Kidney epithelial cell (primary cell): Measurements from ENCODE around the gene HOXA11. TPM values are rescaled to one million over a fixed set of nuclear protein-coding genes. Genes with fewer than 3 reads are reported as not detected.

Experiments used
- DNase-seq: peaks from one replicate; pipeline ENCODE4 v3.0.0-alpha.2; 2010; ENCODE audit warnings: low read depth
- H3K27me3 ChIP-seq: 2 replicates; pipeline ENCODE4 v1.6.0; 2011; ENCODE audit warnings: low read length; ENCODE audit not compliant: control insufficient read depth, insufficient read depth
- H3K36me3 ChIP-seq: 2 replicates; pipeline ENCODE4 v1.5.1; 2011; ENCODE audit warnings: low read length; ENCODE audit not compliant: control insufficient read depth, insufficient read depth
- H3K4me3 ChIP-seq: 2 replicates; pipeline ENCODE4 v1.5.1; 2011; ENCODE audit warnings: low read depth, mild to moderate bottlenecking, control low read depth, low read length
- total RNA-seq: library from RNA; depleted of rRNA; stranded (reverse); fragments of >200 nt; gene quantifications from 2 replicates; pipeline ENCODE4 v1.2.3, GENCODE V29; 2015
- TF ChIP-seq, protein P1 (sequence below): IDR thresholded peaks from 2 replicates; pipeline ENCODE4 v1.5.1; 2011; ENCODE audit warnings: mild to moderate bottlenecking, moderate library complexity, low read length, control low read depth, inconsistent platforms; ENCODE audit not compliant: insufficient read depth, poor library complexity, severe bottlenecking

HOXA11 gene
- total RNA-seq, 1 donor from 2014 or later, result 17.3 TPM

DNA sequence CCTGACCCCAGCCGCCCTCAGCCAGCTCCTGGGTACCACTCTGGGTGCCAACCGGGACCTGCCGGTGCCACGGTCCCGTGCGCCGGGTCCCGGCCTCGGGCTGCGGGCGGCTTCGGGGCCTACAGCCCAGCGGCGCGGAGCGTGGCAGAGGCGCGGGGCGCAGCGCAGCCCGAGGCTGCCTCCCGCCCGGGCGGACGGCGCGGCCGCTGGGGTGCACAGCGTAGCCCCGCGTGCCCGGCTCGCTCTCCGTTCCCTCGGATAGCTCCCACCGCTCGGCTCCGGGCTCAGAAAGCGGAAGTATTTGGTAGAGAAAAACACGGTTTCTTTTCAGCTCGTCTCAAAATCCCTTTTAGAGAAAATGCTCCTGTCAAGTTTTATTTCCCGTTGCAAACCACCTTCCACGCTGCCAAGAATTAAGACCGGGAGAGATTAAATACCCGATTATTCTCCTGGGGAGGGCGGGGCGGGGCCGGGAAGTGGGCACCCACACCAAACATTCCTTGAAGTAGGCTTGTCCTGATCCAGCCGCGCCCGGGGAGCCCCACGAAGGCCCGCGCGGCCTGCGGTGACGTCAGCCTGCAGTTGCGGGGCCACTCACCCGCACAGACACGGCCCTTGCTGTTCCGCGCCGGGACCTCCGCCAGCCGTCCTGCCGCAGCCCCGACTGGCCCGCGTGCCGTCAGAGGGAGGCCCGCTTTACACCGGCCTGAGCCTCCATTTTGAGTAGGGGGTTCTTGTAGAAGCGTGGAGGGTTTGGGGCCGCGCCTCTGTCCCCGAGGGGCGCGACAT is 7.7 kb upstream of the HOXA11 start:
- Histone ChIP-seq H3K36me3 (no peaks in the 10 kb centered on the region), H3K4me3 (peak overlapping the region; percentile 15), H3K27me3 (peaks cover 40% of the 10 kb centered on the region)
- TF ChIP-seq, protein P1, sequence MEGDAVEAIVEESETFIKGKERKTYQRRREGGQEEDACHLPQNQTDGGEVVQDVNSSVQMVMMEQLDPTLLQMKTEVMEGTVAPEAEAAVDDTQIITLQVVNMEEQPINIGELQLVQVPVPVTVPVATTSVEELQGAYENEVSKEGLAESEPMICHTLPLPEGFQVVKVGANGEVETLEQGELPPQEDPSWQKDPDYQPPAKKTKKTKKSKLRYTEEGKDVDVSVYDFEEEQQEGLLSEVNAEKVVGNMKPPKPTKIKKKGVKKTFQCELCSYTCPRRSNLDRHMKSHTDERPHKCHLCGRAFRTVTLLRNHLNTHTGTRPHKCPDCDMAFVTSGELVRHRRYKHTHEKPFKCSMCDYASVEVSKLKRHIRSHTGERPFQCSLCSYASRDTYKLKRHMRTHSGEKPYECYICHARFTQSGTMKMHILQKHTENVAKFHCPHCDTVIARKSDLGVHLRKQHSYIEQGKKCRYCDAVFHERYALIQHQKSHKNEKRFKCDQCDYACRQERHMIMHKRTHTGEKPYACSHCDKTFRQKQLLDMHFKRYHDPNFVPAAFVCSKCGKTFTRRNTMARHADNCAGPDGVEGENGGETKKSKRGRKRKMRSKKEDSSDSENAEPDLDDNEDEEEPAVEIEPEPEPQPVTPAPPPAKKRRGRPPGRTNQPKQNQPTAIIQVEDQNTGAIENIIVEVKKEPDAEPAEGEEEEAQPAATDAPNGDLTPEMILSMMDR, result no peak
- no peak for DNase-seq

DNA sequence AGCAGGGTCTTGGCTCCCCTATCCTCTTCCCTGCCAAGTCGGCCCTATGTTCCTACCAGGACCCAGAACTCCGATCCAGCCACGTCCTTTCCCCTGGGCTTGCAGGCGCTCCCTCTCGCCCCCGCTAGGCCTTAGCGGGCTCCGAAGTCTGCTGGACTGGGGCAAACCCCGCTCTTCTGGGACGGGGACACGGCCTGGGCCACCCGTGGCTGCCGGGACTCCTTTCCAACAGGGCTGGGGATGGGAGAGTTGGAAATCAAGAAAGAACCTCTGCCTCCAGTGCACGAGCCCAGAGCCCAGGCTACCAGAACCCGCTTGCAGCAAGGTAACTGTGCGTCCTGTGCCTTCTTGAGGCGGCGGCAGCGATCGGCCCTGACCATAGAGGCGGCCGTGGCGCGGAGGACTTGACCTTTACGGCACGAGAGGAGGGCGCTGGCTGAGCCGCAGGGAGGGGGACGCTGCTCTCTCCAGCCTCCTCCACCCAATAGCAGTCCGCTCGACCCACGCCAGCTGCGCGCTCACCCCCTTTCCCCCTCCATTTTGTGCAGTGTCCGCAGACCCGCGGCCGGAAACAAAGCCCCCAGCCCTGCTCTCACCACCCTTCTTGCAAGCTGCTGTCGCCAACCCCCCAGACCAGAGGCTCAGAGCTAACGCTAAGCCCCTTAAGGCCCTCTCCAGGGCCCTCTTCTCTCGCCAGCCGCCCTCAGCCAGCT is 7.0 kb upstream of the HOXA11 start:
- no peak for DNase-seq
- Histone ChIP-seq H3K4me3 (no peak overlapping the region), H3K36me3 (no peaks in the 10 kb centered on the region), H3K27me3 (peaks cover 35% of the 10 kb centered on the region)
- TF ChIP-seq, protein P1, result no peak

DNA sequence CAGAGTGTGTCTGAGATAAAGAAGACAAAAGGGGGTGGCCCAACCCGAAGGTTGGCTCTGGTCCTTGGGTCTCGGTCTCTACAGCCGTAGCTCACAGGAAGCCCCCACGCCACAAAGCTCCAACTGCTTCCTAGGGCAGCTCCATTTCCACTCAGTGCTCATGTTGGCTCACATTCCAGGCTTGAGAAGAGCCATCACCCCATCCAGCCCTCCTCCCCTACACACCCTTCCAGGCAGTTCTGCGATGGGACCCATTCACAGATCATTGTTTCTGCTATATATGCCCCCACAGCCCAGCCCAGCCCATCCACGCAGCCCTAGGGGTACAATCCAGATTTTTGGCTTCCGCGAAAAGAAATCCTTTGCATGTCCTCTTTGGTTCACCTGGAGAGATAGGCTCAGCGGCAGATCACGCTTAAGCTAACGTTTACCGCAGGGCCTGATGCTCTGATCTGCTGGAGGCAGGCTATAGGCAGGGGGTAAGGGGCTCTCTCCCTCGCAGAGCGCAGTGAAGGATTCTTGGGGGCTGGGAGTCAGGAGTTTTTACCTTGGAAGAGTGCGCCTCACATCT is 6.2 kb upstream of the HOXA11 start:
- H3K27me3 ChIP-seq, result peaks cover 35% of the 10 kb centered on the region
- no peak overlapping the region for H3K4me3 ChIP-seq
- TF ChIP-seq, protein P1, result no peak
- no peak for DNase-seq
- H3K36me3 ChIP-seq, result no peaks in the 10 kb centered on the region

DNA sequence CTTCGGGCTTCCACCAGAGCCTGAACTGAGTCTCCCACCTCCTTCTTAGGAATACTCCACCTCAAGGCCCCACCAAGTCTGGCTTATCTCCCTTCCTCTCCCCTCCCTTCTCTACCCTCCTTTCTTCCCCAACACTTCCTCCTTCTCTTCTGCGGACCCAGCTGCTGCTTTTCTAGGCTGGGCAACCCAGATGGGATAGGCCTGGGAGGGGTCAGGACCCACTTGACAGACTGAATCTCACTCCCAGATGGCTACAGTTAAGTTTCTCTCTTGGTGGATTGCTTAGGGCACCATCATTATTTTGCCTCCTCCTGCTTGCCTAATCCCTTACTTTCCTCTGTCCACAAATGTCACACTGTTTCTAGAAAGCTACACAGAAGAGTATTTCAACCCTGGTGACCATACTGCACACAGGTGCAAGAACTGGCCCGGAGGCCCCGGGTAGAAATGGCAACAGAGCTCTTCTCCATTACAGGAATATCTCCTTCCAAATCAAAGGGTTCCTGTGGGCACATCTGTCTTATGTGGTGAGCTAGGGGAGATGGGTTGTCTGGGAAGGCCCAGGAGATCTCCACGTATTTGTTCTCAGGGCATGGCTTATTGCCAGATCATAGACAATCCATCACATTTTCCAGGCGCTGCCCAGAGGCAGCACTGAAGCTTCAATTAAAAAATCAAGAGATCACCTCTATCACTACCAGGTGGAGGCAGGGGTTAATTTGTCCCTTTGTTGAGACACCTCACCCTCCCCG is 5.1 kb upstream of the HOXA11 start:
- Histone ChIP-seq H3K4me3 (no peak overlapping the region), H3K27me3 (peaks cover 33% of the 10 kb centered on the region)
- no peak for DNase-seq

DNA sequence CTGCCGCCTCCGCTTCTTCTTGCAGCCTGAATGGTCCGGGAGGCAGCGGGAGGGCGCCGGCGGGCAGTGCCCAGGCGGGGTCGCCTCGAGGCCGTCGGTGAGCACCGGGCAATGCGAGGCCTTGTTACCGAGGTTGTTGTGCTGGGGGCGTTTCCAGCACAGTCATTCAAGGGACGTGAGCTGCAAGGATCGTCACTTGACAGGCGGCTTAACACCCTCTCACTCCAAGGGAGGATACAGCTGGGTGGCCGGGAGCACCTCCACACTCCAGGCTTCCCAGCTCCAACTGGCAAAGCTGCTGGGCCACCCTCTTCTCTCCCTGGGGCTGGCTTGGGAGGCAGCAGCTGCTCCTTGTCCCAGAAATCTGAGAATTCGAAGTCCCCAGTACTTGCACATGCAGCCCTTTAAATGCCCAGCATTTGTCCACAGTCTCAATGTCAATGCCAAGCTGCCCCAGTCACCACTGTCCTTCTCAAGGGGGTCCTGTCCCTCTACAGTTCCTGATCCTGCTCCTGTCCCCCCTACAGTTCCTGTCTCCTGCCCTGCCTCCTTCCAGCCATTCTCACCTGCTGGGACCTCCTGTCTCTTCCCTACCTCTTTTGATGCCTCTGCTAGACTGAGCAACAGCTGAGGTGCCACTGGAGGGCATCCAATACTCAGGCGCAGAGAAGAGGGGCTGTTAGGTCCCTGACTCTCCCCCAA is 4.4 kb upstream of the HOXA11 start:
- Histone ChIP-seq H3K4me3 (peak overlapping the region; percentile 52), H3K27me3 (peaks cover 26% of the 10 kb centered on the region), H3K36me3 (no peaks in the 10 kb centered on the region)
- TF ChIP-seq, protein P1, result peak; percentile 3
- DNase-seq, result no peak

More for the DNA sequence above, 5.1 kb upstream of the HOXA11 start:
- TF ChIP-seq, protein P1, result no peak
- H3K36me3 ChIP-seq, result no peaks in the 10 kb centered on the region
